DND-41 (cell line): ENCODE data around the gene TCF4.

ENCODE experiments used
- ATAC-seq: fragments of 200-7000 bp; cut with Tn5 transposase; 3 replicates; pipeline ENCODE4 v1.9.1; 2021; ENCODE audit warnings: low read depth; ENCODE audit not compliant: insufficient read depth
- DNase-seq: peaks from one replicate; pipeline ENCODE4 v3.0.0-alpha.2; 2020
- H2AFZ ChIP-seq: 2 replicates; pipeline ENCODE4 v1.6.0; 2012; ENCODE audit warnings: low read depth, low read length
- H3K27ac ChIP-seq: 2 replicates; pipeline ENCODE4 v1.5.1; 2012; ENCODE audit warnings: low read length, inconsistent platforms
- H3K27me3 ChIP-seq: fragments of 200-600 bp; sonication (generic); 2 replicates; pipeline ENCODE4 v1.6.0; 2012; ENCODE audit warnings: low read length, mild to moderate bottlenecking, inconsistent platforms; ENCODE audit not compliant: insufficient read depth, poor library complexity
- H3K36me3 ChIP-seq: 2 replicates; pipeline ENCODE4 v1.5.1; 2012; ENCODE audit warnings: low read length, inconsistent platforms; ENCODE audit not compliant: insufficient read depth
- H3K4me1 ChIP-seq: 2 replicates; pipeline ENCODE4 v1.5.1; 2012; ENCODE audit warnings: mild to moderate bottlenecking, low read length; ENCODE audit not compliant: insufficient read depth
- H3K4me2 ChIP-seq: 2 replicates; pipeline ENCODE4 v1.6.0; 2012; ENCODE audit warnings: mild to moderate bottlenecking, moderate library complexity, low read length, inconsistent platforms; ENCODE audit not compliant: insufficient read depth
- H3K4me3 ChIP-seq, 2 experiments: fragments of 200-600 bp in 1 of 2; shearing (Covaris generic) in 1 of 2; 2 replicates each; pipeline ENCODE4 v1.5.1; 2012 to 2016; ENCODE audit warnings: inconsistent platforms in 2 of 2, low read length in 2 of 2, mild to moderate bottlenecking in 2 of 2, low read depth in 1 of 2, moderate library complexity in 1 of 2
- H3K79me2 ChIP-seq: 2 replicates; pipeline ENCODE4 v1.6.0; 2012; ENCODE audit warnings: low read length, inconsistent platforms; ENCODE audit not compliant: insufficient read depth
- H3K9ac ChIP-seq: 2 replicates; pipeline ENCODE4 v1.6.0; 2012; ENCODE audit warnings: low read depth, mild to moderate bottlenecking, inconsistent platforms, low read length, moderate library complexity
- H3K9me3 ChIP-seq: 2 replicates; pipeline ENCODE4 v1.5.1; 2012; ENCODE audit warnings: low read length, moderate library complexity, mild to moderate bottlenecking, inconsistent platforms; ENCODE audit not compliant: insufficient read depth, severe bottlenecking
- H4K20me1 ChIP-seq: 2 replicates; pipeline ENCODE4 v1.6.0; 2012; ENCODE audit warnings: low read length; ENCODE audit not compliant: insufficient read depth
- EZH2 ChIP-seq: IDR thresholded peaks from 3 replicates; pipeline ENCODE4 v1.6.1; 2012; ENCODE audit warnings: borderline replicate concordance, low read depth, mild to moderate bottlenecking, moderate library complexity, low read length, inconsistent platforms; ENCODE audit not compliant: severe bottlenecking
- TF ChIP-seq, protein P1 (sequence below): IDR thresholded peaks from 2 replicates; pipeline ENCODE4 v1.5.1; 2012; ENCODE audit warnings: borderline replicate concordance, low read length, moderate library complexity, mild to moderate bottlenecking; ENCODE audit not compliant: poor library complexity, severe bottlenecking; ENCODE audit errors: extremely low read depth

The TCF4 gene

DNA sequence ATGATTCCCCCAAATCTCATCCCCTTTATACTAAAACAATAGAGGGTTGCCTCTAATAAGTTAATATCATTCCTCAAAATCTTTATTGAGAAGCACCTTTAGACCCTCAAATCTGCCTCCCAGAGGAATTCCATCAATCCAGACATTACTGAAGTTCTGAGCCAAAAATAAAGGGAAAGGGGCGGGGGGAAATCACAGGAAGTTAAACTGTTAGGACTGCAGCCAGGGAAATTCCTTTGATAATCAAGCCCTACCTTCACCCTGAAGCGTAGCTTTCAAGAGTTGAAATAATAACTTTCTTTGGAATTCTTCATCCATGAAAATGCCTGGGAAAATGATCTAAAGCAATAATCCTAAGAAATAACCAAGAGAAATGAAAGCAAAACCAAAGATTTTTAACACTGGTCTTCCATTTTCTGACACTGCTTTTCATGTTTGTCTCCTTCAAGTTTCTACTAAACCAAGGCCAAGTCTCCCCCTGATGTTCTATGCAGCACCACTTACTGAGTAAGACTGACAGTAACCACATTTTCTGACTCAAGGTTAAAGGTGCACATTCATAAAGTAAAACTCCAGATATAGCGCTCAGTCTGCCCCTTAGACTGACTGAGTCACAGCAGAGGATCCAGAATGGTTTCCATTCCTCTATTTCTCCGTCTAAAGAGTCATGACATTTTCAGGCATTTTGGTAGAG, 78.2 kb downstream of the TCF4 start:
- Histone ChIP-seq H3K4me1 (no peaks in the 10 kb centered on the region), H3K4me3 (no peak overlapping the region), H3K36me3 (no peaks in the 10 kb centered on the region), H2AFZ (no peak overlapping the region), H3K9ac (no peak overlapping the region), H3K4me2 (no peak overlapping the region), H3K79me2 (no peaks in the 10 kb centered on the region), H3K27me3 (no peaks in the 10 kb centered on the region), H3K27ac (no peak overlapping the region), H3K9me3 (no peaks in the 10 kb centered on the region), H4K20me1 (no peaks in the 10 kb centered on the region)
- TF ChIP-seq EZH2 = no peak
- DNase-seq = no peak
- ATAC-seq = peak; percentile 40; the same call in 1 of the 3 replicates

DNA sequence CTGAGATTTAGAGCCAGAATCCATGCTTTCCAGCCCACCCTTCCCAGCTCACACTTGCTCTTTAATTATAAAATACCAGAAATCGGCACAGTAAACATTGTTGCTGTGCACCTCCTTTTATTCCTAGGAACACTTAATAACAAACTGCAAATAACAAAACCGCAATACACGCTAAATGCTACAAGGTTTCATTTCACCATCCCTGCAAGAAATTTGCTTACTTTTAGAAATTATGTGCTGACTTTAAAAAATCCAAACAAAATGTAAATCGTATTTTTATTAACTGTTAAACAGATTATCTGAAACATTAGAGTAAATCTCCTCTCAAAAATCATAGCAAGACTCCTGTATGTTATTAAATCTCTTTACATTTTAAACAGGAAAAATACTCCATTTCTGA, 79.3 kb downstream of the TCF4 start:
- no peak for ATAC-seq

DNA sequence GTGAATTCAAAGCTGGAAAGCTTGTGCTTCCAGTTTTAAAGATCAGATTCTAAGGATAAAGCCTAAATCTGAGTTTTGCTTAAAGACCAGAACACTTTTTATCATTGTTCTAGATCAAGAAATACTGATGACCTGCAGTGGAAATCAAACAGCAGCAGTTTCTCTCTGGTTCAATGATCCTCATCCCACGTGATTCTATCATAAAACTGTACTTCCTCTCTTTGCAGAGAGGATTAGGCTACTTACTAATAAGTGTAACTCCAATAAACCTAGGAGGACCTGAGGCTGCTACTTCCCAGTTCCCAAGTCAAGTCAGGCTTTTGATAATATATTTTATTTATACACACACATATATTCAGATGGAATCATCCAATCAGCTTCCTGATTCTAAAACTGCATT, 81.9 kb downstream of the TCF4 start:
- Histone ChIP-seq H3K79me2 (no peaks in the 10 kb centered on the region), H2AFZ (no peak overlapping the region), H4K20me1 (no peaks in the 10 kb centered on the region), H3K27me3 (no peaks in the 10 kb centered on the region), H3K9ac (no peak overlapping the region), H3K4me1 (peaks cover 10% of the 10 kb centered on the region), H3K9me3 (no peaks in the 10 kb centered on the region), H3K4me3 (no peak overlapping the region), H3K36me3 (no peaks in the 10 kb centered on the region), H3K27ac (no peak overlapping the region), H3K4me2 (no peak overlapping the region)
- TF ChIP-seq EZH2 = no peak
- TF ChIP-seq, protein P1, sequence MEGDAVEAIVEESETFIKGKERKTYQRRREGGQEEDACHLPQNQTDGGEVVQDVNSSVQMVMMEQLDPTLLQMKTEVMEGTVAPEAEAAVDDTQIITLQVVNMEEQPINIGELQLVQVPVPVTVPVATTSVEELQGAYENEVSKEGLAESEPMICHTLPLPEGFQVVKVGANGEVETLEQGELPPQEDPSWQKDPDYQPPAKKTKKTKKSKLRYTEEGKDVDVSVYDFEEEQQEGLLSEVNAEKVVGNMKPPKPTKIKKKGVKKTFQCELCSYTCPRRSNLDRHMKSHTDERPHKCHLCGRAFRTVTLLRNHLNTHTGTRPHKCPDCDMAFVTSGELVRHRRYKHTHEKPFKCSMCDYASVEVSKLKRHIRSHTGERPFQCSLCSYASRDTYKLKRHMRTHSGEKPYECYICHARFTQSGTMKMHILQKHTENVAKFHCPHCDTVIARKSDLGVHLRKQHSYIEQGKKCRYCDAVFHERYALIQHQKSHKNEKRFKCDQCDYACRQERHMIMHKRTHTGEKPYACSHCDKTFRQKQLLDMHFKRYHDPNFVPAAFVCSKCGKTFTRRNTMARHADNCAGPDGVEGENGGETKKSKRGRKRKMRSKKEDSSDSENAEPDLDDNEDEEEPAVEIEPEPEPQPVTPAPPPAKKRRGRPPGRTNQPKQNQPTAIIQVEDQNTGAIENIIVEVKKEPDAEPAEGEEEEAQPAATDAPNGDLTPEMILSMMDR = no peak
- DNase-seq (no peak), ATAC-seq (no peak)

More for the DNA sequence above, 79.3 kb downstream of the TCF4 start:
- Histone ChIP-seq H3K9ac (no peak overlapping the region), H3K4me2 (no peak overlapping the region), H2AFZ (no peak overlapping the region), H4K20me1 (no peaks in the 10 kb centered on the region), H3K9me3 (no peaks in the 10 kb centered on the region), H3K79me2 (no peaks in the 10 kb centered on the region), H3K27me3 (no peaks in the 10 kb centered on the region), H3K27ac (no peak overlapping the region), H3K36me3 (no peaks in the 10 kb centered on the region), H3K4me3 (no peak overlapping the region), H3K4me1 (no peaks in the 10 kb centered on the region)
- TF ChIP-seq EZH2 = no peak
- TF ChIP-seq, protein P1 = no peak
- DNase-seq = no peak

DNA sequence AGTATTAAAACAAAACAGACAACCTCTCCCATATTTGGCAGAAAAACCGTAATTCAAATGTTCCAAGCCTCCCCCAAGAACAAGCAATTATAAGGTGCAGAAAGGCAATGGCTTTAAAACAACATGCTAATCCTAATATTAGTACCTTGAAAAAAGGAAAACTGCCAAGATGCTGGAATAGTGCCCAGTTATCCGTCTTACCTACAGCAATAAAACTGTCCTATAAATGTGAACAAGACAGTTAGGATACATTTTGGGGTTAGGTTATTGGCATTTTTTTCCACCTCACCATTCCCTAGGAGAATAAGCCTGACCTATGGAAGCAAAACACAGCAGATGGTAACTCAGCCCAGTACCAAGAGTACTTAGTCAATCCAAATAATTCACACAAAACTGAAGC, 83.2 kb downstream of the TCF4 start:
- H3K36me3 ChIP-seq = no peaks in the 10 kb centered on the region
- no peak overlapping the region for H3K9ac ChIP-seq
- H3K4me3 ChIP-seq = no peak overlapping the region
- no peaks in the 10 kb centered on the region for H3K9me3 ChIP-seq
- H3K79me2 ChIP-seq = no peaks in the 10 kb centered on the region
- H3K27me3 ChIP-seq = no peaks in the 10 kb centered on the region
- ATAC-seq = no peak
- no peak overlapping the region for H2AFZ ChIP-seq
- H3K4me1 ChIP-seq = peaks cover 11% of the 10 kb centered on the region
- no peak for DNase-seq
- no peaks in the 10 kb centered on the region for H4K20me1 ChIP-seq
- TF ChIP-seq, protein P1 = no peak
- no peak for TF ChIP-seq EZH2
- H3K4me2 ChIP-seq = no peak overlapping the region
- H3K27ac ChIP-seq = no peak overlapping the region
